CD4-positive, alpha-beta T cell treated with Interleukin-15 for 1 hour (primary cell): ENCODE results near the gene SLC25A36.
A peak's percentile ranks its signal among the peaks of the same experiment; 100 is the strongest.
"Not testable (repeated sequence)": the region's sequence is repeated elsewhere in the genome, so short reads cannot be mapped to it uniquely, and the experiment has no call there.

Experiments used
- DNase-seq: peaks from one replicate; pipeline ENCODE4 v3.0.0-alpha.2; 2020

The SLC25A36 gene

GRCh38 chr3:141000027-141000663, 58.5 kb downstream of the SLC25A36 start:
- peak; percentile 32 for DNase-seq

- DNase-seq: no peak
These were observed 59.0 kb downstream of the SLC25A36 start for GRCh38 chr3:141000686-141001085.

GRCh38 chr3:141006344-141006743, 64.7 kb downstream of the SLC25A36 start:
- DNase-seq: no peak

- DNase-seq: no peak
These were observed 67.9 kb downstream of the SLC25A36 start for GRCh38 chr3:141009496-141009895.

GRCh38 chr3:141011232-141011996, 69.8 kb downstream of the SLC25A36 start:
- peak; percentile 57 for DNase-seq

- no peak for DNase-seq
These were observed 70.3 kb downstream of the SLC25A36 start for GRCh38 chr3:141011997-141012262.

GRCh38 chr3:141012571-141012970, 70.9 kb downstream of the SLC25A36 start:
- no peak for DNase-seq

GRCh38 chr3:141015481-141015880, 73.8 kb downstream of the SLC25A36 start:
- no peak for DNase-seq

GRCh38 chr3:141017366-141018322, 76.0 kb downstream of the SLC25A36 start:
- DNase-seq: not testable (repeated sequence)

GRCh38 chr3:141019244-141019643, 77.6 kb downstream of the SLC25A36 start:
- no peak for DNase-seq

- DNase-seq: no peak
These were observed 78.7 kb downstream of the SLC25A36 start for GRCh38 chr3:141020143-141020830.

GRCh38 chr3:141021261-141021660, 79.6 kb downstream of the SLC25A36 start:
- DNase-seq: no peak
